Heart left ventricle (tissue), 16 donors: Measurements from ENCODE around the gene CTCF. TPM values are rescaled to one million over a fixed set of nuclear protein-coding genes. Genes with fewer than 3 reads are reported as not detected.

Experiments used
- ATAC-seq, 4 donors: fragments of 200-7000 bp; cut with Tn5 transposase; one replicate each; pipeline ENCODE4 v1.9.1; 2020 to 2022; ENCODE audit warnings: moderate library complexity in 4 of 4, mild to moderate bottlenecking in 3 of 4, moderate number of reproducible peaks in 1 of 4
- DNase-seq, 5 donors: peaks; one replicate each; pipeline ENCODE4 v3.0.0-alpha.2; 2020
- H3K27ac ChIP-seq, 12 donors: fragments of 200-600 bp; sonication (generic) in 4 of 12; one replicate each; pipeline versions ENCODE4 v1.5.0 to v1.8.0; 2016 to 2022; ENCODE audit warnings: mild to moderate bottlenecking in 2 of 12
- H3K27me3 ChIP-seq, 9 donors: fragments of 200-600 bp; sonication (generic) in 2 of 9; one replicate each; pipeline versions ENCODE4 v1.5.1 to v1.8.0; 2016 to 2022; ENCODE audit warnings: mild to moderate bottlenecking in 3 of 9
- H3K36me3 ChIP-seq, 9 donors: fragments of 200-600 bp; sonication (generic) in 2 of 9; one replicate each; pipeline versions ENCODE4 v1.5.0 to v1.8.0; 2018 to 2022; ENCODE audit warnings: mild to moderate bottlenecking in 2 of 9
- H3K4me1 ChIP-seq, 12 donors: fragments of 200-600 bp; sonication (generic) in 4 of 12; one replicate each; pipeline versions ENCODE4 v1.5.0 to v1.8.0; 2016 to 2022; ENCODE audit warnings: mild to moderate bottlenecking in 3 of 12
- H3K4me3 ChIP-seq, 12 donors: fragments of 200-600 bp; sonication (generic) in 4 of 12; one replicate each; pipeline versions ENCODE4 v1.5.0 to v1.8.0; 2017 to 2022; ENCODE audit warnings: mild to moderate bottlenecking in 9 of 12, moderate library complexity in 4 of 12
- H3K9me3 ChIP-seq, 12 donors: fragments of 200-600 bp; sonication (generic) in 4 of 12; one replicate each; pipeline versions ENCODE4 v1.5.0 to v1.8.0; 2016 to 2022; ENCODE audit warnings: mild to moderate bottlenecking in 1 of 12
- CTCF ChIP-seq, 12 donors: fragments of 200-600 bp; sonication (generic) in 4 of 12; IDR thresholded peaks; one replicate each; pipeline versions ENCODE4 v1.5.0 to v1.8.0; 2018 to 2022; ENCODE audit warnings: antibody characterized with exemption in 12 of 12, mild to moderate bottlenecking in 5 of 12
- POLR2A ChIP-seq, 2 donors: fragments of 450-650 bp; IDR thresholded peaks; one replicate each; pipeline ENCODE4 v1.6.1; 2017; ENCODE audit warnings: antibody characterized with exemption in 2 of 2, mild to moderate bottlenecking in 2 of 2, moderate library complexity in 2 of 2
- WGBS, 4 donors: extraction: QIAGEN DNeasy Blood & Tissue Kit in 2 of 4; methylation state at CpG; one replicate each; pipeline versions ENCODE4 v1.1.5 to v1.1.7; 2013 to 2018; 5-methylcytosine and 5-hydroxymethylcytosine counted together
- intact Hi-C, 10 donors: fragments of 100-400 bp; cut with DNase I; formaldehyde crosslinking; loops; one replicate each; pipeline versions ENCODE4 v1.11.1 to v1.14.2; 2022
- polyA plus RNA-seq, 2 donors: library from polyadenylated mRNA; stranded (reverse); fragments of 200-250 nt; gene quantifications; one replicate each; pipeline ENCODE4 v1.2.3, GENCODE V29; 2013
- total RNA-seq, 9 donors: library from RNA; depleted of rRNA in 2 of 9; stranded (reverse); fragments of >200 nt in 2 of 9; fragmentation: NEBNext Ultra II Directional in 3 of 9; extraction: Animal tissue kit (Norgen Biotek cat#: 25700) in 3 of 9; gene quantifications; one replicate each; pipeline versions ENCODE4 v1.1.0 to v1.2.4, GENCODE V29; 2016 to 2023
- donor health status: ischemic (EF 13 %, LVEDD 7.1; RV severe dilation, severe dysfunction).
- donor health status: healthy with polysubstance abuse.
- donor health status: DM: no; HTN: yes; CAD: no.
- donor health status: DM: no; HTN: no; CAD: no.
- donor health status: ischemic (EF 25% LVEDD 6.9; RV normal size, moderate dysfunction).
- donor health status: ischemic (EF 25% LVEDD 5.7; RV mildly dilated, moderate dysfunction).
- donor health status: healthy.
- donor health status: DM: yes; HTN: yes; CAD: no.
- donor health status: ischemic (EF 35%, LVEDD 5.7; RV mildly dilated, moderate dysfunction).
- donor health status: nonischemic (EF 11% LVEDD 7.7; RV severe dilation, severe dysfunction).
- donor health status: DM: yes; HTN: yes; CAD: no.
- donor health status: PGD.
- donor health status: ischemic (EF 29% LVEDD 5.4; RV normal size, mild dysfunction).
- donor health status: nonischemic (EF 23%, LVEDD 6.1; RV moderate dilation, normal function).

CTCF gene
- total and polyA plus RNA-seq, 11 donors: 13.9 to 35.8 (median 25.3) TPM

GRCh38 chr16:67654403-67654911 lies 92.1 kb downstream of the CTCF start:
- DNase-seq: no peak
- intact Hi-C loops: loop anchor here in 2 of 10 donors (5.0 kb wide), 2 partner anchors 87 to 132 kb away; no protein-coding TSS in a partner anchor
- H3K27me3 ChIP-seq: peaks cover 18 to 56% (median 36%) of the 10 kb centered on the region in 9 donors

GRCh38 chr16:67655363-67655762 lies 93.0 kb downstream of the CTCF start:
- 69 to 80% (median 74%) methylated on average over 4 of the region's 4 CpGs for WGBS, 4 donors
- TF ChIP-seq CTCF (IDR thresholded peaks at IDR 0.05) (no peak), POLR2A (IDR thresholded peaks at IDR 0.05) (no peak)
- H3K27me3 ChIP-seq: peaks cover 18 to 50% (median 30%) of the 10 kb centered on the region in 9 donors

More at GRCh38 chr16:67654403-67654911, 92.1 kb downstream of the CTCF start:
- TF ChIP-seq POLR2A (IDR thresholded peaks at IDR 0.05): no peak
- TF ChIP-seq CTCF (IDR thresholded peaks at IDR 0.05): no peak
- ATAC-seq: no peak
- WGBS, 4 donors: 42 to 65% (median 49%) methylated on average over 18 to 30 of the region's 30 CpGs
- Histone ChIP-seq H3K4me3 (no peak overlapping the region), H3K9me3 (no peaks in the 10 kb centered on the region), H3K27ac (no peak overlapping the region), H3K36me3 (peaks cover 0 to 23% (median 0%) of the 10 kb centered on the region in 9 donors), H3K4me1 (peaks cover 0 to 30% (median 17%) of the 10 kb centered on the region in 12 donors)

GRCh38 chr16:67656344-67657016 lies 94.2 kb downstream of the CTCF start:
- Histone ChIP-seq H3K9me3 (no peaks in the 10 kb centered on the region), H3K27me3 (peaks cover 18 to 44% (median 27%) of the 10 kb centered on the region in 9 donors), H3K4me1 (peaks cover 0 to 38% (median 26%) of the 10 kb centered on the region in 12 donors), H3K36me3 (peaks cover 0 to 23% (median 0%) of the 10 kb centered on the region in 9 donors), H3K27ac (no peak overlapping the region), H3K4me3 (no peak overlapping the region)
- intact Hi-C loops: no loop called here
- ATAC-seq: no peak
- DNase-seq: no peak
- 82 to 91% (median 89%) methylated on average over 2 to 9 of the region's 9 CpGs for WGBS, 4 donors
- no peak for TF ChIP-seq CTCF (IDR thresholded peaks at IDR 0.05)
- TF ChIP-seq POLR2A (IDR thresholded peaks at IDR 0.05): no peak

More at GRCh38 chr16:67655363-67655762, 93.0 kb downstream of the CTCF start:
- Histone ChIP-seq H3K4me1 (peaks cover 0 to 32% (median 20%) of the 10 kb centered on the region in 12 donors), H3K27ac (no peak overlapping the region), H3K9me3 (no peaks in the 10 kb centered on the region), H3K36me3 (peaks cover 0 to 23% (median 0%) of the 10 kb centered on the region in 9 donors), H3K4me3 (no peak overlapping the region)
- ATAC-seq (no peak), DNase-seq (no peak)
- intact Hi-C loops: no loop called here

GRCh38 chr16:67657017-67657608 lies 94.8 kb downstream of the CTCF start:
- Histone ChIP-seq H3K9me3 (no peaks in the 10 kb centered on the region), H3K36me3 (peaks cover 0 to 23% (median 0%) of the 10 kb centered on the region in 9 donors), H3K4me3 (no peak overlapping the region), H3K27me3 (peaks cover 18 to 38% (median 25%) of the 10 kb centered on the region in 9 donors), H3K27ac (no peak overlapping the region), H3K4me1 (peaks cover 0 to 39% (median 28%) of the 10 kb centered on the region in 12 donors)
- ATAC-seq: no peak
- TF ChIP-seq CTCF (IDR thresholded peaks at IDR 0.05): no peak
- TF ChIP-seq POLR2A (IDR thresholded peaks at IDR 0.05): no peak
- no peak for DNase-seq
- intact Hi-C loops: no loop called here
- WGBS, 4 donors: 86 to 97% (median 94%) methylated on average over 11 to 16 of the region's 16 CpGs
